Neuron (in vitro differentiated cells): ENCODE results near the gene GDAP2.
"Not testable (repeated sequence)": the region's sequence is repeated elsewhere in the genome, so short reads cannot be mapped to it uniquely, and the experiment has no call there.

Experiments
- H2AFZ ChIP-seq: one replicate; pipeline ENCODE4 v1.6.1; 2013; ENCODE audit warnings: low read depth, mild to moderate bottlenecking, inconsistent platforms, low read length, moderate library complexity
- H3K27me3 ChIP-seq: one replicate; pipeline ENCODE4 v1.6.1; 2013; ENCODE audit warnings: low read length; ENCODE audit not compliant: insufficient read depth
- H3K36me3 ChIP-seq: one replicate; pipeline ENCODE4 v1.6.1; 2013; ENCODE audit warnings: low read length; ENCODE audit not compliant: insufficient read depth
- H3K4me1 ChIP-seq: one replicate; pipeline ENCODE4 v1.6.1; 2013; ENCODE audit warnings: low read length; ENCODE audit not compliant: insufficient read depth
- H3K4me3 ChIP-seq: 2 replicates; pipeline ENCODE4 v1.5.1; 2013; ENCODE audit warnings: mild to moderate bottlenecking, low read length, moderate library complexity
- H3K9me3 ChIP-seq: one replicate; pipeline ENCODE4 v1.6.1; 2013; ENCODE audit warnings: low read length

The GDAP2 gene

DNA sequence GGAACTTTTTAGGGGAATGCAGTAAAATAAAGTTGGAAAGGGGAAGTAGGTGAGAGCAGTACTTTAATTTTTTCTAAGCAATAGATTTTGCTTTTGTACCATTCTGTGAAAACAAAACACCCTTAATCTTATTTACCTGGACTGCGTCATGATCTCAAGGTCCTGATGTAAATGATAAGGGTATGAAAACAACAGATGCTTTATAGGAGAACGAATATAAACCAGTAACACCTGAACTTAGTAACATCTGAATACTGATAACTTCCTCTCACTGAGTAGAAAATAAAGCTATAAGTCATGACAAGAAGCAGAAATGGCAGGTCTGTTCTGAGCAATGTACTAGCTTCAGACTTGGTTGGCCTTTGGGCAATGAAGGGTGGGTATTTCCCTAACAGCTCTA is 77.7 kb downstream of the GDAP2 start:
- Histone ChIP-seq H3K36me3 (no peaks in the 10 kb centered on the region), H3K27me3 (no peaks in the 10 kb centered on the region), H3K4me3 (no peak overlapping the region), H3K4me1 (peaks cover 7% of the 10 kb centered on the region), H2AFZ (no peak overlapping the region), H3K9me3 (no peaks in the 10 kb centered on the region)

DNA sequence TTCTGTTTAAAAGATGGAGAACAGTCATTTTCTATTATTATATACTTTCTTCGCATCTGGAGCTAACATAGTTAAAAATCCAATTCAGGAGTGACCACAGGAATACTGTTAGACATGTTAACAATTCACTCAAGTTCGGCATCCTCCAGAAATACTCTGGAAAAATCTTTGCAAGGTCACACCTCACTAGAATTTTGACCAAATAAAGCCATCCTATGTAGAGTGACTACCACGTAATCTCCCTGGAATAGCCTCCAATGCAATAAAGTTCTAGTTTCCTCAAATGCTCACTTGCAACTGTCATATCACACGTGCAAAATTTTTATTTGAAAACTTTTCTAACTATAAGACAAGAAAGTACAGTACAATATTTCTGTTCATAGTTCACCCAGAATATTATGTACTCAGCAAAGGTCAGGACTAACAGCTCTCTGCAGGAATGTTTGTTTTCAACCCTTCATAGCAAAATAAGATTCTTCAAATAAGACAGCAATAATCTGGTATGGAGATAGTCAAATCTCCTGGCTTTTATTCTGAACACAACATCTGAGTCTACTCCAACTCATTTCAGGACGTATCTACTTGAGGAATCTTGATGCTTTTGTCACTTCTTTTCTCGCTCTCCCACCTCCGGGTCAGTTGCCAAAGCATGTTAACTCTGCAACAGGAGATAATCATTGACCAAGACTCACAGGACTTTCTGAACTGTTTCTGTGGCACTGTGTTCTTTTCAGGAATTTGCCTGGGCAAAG is 82.6 kb downstream of the GDAP2 start:
- Histone ChIP-seq H3K9me3 (no peaks in the 10 kb centered on the region), H2AFZ (no peak overlapping the region), H3K4me3 (no peak overlapping the region), H3K27me3 (no peaks in the 10 kb centered on the region), H3K36me3 (no peaks in the 10 kb centered on the region), H3K4me1 (peaks cover 7% of the 10 kb centered on the region)

DNA sequence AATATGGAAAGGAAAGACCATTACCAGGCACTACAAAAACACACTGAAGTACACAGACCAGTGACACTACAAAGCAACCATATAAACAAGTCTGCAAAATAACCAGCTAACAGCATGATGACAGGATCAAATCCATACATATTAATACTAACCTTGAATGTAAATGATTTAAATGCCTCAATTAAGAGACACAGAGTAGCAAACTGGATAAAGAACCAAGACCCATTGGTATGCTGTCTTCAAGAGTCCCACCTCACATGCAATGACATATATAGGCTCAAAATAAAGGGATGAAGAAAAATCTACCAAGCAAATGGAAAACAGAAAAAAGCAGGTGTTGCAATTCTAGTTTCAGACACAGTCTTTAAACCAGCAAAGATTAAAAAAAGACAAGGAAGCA is 84.9 kb downstream of the GDAP2 start:
- H2AFZ ChIP-seq, H3K4me3 ChIP-seq, H3K4me1 ChIP-seq, H3K9me3 ChIP-seq, H3K36me3 ChIP-seq, H3K27me3 ChIP-seq: not testable (repeated sequence)

DNA sequence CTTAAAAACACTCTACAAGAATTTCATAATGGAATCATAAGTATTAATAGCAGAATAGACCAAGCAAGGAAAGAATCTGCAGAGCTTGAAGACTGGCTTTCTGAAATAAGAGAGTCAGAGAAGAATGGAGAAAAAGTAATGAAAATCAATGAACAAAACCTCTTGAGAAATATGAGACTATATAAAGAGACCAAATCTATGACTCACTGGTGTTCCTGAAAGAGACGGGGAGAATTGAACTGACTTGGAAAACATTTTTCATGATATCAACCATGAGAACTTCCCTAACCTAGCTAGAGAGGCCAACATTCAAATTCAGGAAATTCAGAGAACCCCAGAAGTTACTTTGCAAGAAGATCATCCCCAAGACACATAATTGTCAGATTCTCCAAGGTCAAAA is 85.6 kb downstream of the GDAP2 start:
- H3K4me3 ChIP-seq = no peak overlapping the region
- H3K27me3 ChIP-seq = no peaks in the 10 kb centered on the region
- no peak overlapping the region for H2AFZ ChIP-seq
- H3K36me3 ChIP-seq = no peaks in the 10 kb centered on the region
- peaks cover 7% of the 10 kb centered on the region for H3K4me1 ChIP-seq
- H3K9me3 ChIP-seq = no peaks in the 10 kb centered on the region

DNA sequence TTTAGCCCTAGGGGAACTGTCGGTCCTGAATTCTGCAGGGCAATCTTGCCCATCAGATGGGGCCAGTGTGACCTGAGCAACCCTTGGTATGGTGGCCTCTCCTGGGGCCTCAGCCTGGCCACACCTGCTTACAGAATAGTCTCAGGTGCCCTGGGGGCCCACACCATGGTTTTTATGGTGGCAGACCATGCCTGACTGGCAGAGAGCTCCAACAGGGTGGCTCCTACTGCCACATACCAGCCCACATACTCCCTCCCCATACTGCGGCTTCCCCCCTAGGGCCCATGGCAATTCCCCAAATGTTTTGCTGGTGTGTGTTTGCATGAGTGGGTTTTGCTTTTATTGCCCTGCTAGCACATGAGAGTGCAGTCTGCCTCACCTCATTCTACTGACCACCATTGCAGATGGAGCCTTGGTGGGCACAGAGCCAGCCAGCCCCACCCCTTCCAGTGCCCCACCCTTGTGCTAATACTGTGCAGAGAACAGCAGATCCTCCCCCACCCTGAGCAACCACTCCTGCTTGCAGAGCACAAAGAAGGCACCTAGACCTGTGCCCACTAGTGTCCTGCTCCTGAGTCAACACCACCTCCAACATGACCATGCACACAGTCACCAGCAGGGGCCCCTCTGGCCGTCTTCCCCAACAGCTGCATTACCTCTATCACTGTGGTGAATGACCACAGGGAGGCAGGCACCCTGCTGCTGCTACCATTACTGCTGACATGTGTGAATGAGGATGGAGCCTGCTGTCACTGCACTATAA is 86.8 kb downstream of the GDAP2 start:
- H3K4me1 ChIP-seq = no peaks in the 10 kb centered on the region
- H3K36me3 ChIP-seq = no peaks in the 10 kb centered on the region
- H2AFZ ChIP-seq = no peak overlapping the region

DNA sequence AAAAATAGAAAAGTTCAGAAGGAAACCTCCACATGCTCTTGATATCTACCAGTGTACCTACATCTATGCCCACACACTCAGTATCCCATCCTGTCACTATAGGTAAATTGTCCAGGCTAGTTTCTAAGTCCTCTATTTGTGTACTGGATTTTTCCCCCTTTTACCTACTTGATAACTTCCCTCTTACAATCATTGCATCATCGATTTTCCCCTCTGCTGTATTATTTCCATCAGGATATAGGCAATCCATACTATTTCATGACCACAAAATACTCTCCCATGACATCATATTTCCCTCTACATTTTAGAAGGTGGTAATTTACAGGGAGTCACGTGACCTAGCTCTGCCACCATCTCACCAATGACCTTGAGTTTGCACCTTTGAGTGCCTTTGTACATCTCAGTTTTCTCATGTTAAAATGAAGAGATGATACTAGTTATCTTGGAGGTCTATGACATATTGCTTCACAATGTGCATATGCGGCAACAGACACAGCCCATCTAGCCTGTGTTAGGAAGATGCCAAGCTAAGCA is 88.2 kb downstream of the GDAP2 start:
- no peak overlapping the region for H2AFZ ChIP-seq
- H3K9me3 ChIP-seq = no peaks in the 10 kb centered on the region
- no peaks in the 10 kb centered on the region for H3K27me3 ChIP-seq
- H3K36me3 ChIP-seq = no peaks in the 10 kb centered on the region
- no peak overlapping the region for H3K4me3 ChIP-seq
- no peaks in the 10 kb centered on the region for H3K4me1 ChIP-seq

More for the DNA sequence above, 86.8 kb downstream of the GDAP2 start:
- Histone ChIP-seq H3K27me3 (no peaks in the 10 kb centered on the region), H3K4me3 (no peak overlapping the region), H3K9me3 (no peaks in the 10 kb centered on the region)

DNA sequence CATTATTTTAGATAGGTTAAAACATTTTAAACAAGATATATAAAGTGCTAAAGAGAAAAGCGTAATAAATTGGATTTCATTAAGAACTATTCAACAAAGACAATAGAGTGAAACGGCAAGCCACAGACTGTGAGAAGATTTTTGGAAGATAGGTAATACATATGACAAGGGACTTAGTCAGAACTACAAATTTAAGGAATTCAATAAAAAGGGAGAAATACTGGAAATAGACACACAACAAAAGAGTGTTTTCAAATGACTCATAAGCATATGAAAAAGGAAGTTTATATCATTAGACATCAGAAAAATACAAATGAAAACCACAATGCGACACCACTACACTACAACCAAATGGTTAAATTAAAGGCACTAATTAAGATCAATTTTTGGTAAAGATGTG is 90.5 kb downstream of the GDAP2 start:
- Histone ChIP-seq H2AFZ (no peak overlapping the region), H3K4me3 (no peak overlapping the region), H3K9me3 (no peaks in the 10 kb centered on the region), H3K4me1 (no peaks in the 10 kb centered on the region), H3K36me3 (no peaks in the 10 kb centered on the region), H3K27me3 (no peaks in the 10 kb centered on the region)

DNA sequence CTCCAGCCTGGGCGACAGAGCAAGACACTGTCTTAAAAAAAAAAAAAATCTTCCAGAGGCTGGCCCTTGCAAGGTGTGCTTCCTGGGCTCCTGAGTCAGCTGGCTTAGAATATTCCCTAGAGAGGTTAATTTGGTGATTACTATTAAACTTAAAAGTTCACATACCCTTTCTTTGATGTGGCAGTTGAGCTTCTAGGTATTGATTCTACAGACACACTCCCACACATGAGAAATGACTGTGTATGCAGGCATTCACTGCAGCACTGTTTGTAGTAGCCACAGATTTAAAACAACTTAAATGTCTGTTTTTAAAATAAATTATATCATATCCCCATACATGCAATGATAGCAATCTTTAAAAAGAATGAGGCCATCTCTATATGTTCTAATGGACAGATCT is 93.4 kb downstream of the GDAP2 start:
- H3K4me1 ChIP-seq = no peaks in the 10 kb centered on the region
- H3K36me3 ChIP-seq = no peaks in the 10 kb centered on the region
- no peak overlapping the region for H3K4me3 ChIP-seq
- H3K27me3 ChIP-seq = no peaks in the 10 kb centered on the region
- H2AFZ ChIP-seq = no peak overlapping the region
- H3K9me3 ChIP-seq = no peaks in the 10 kb centered on the region

DNA sequence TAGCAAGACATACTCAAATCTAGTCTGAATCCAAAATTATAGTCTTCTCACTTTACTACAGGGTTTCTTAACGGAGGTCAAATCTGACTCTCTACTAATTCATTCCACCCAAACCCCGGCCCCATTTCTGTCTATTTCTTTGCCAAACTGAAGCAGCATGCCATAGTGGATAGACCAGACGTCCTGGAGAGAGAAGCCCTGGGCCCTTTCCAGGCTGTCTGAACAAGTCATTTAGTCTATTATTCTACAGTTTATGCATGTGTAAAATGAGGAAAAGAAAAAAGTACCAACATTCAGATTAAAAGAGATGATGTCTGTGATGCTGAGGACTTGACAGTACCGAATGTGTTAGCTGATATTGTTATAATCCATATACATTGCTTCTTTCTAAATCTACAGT is 95.0 kb downstream of the GDAP2 start:
- Histone ChIP-seq H3K4me1 (no peaks in the 10 kb centered on the region), H2AFZ (no peak overlapping the region), H3K4me3 (no peak overlapping the region), H3K9me3 (no peaks in the 10 kb centered on the region), H3K27me3 (no peaks in the 10 kb centered on the region), H3K36me3 (no peaks in the 10 kb centered on the region)

DNA sequence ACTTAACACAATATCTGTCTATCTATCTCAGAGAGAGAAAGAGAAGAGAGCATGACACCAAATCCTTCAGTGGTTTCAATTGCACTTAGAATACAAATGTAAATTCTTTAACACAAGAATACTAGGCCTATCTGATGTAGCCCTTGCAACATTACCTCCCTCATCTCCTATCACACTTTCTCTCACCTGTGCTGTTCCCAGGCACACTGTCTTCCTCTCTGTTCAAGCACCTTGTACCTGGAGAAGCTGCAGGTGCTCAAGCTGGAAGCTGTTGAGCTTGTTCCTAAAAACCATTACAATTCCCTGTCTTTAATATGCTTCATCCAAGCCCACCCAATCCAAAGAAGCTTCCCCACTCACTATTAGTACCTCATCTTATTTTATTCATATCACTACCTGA is 97.0 kb downstream of the GDAP2 start:
- H3K4me1 ChIP-seq = no peaks in the 10 kb centered on the region
- H3K4me3 ChIP-seq = no peak overlapping the region
- H3K27me3 ChIP-seq = no peaks in the 10 kb centered on the region
- H2AFZ ChIP-seq = no peak overlapping the region
- no peaks in the 10 kb centered on the region for H3K36me3 ChIP-seq
- H3K9me3 ChIP-seq = no peaks in the 10 kb centered on the region

DNA sequence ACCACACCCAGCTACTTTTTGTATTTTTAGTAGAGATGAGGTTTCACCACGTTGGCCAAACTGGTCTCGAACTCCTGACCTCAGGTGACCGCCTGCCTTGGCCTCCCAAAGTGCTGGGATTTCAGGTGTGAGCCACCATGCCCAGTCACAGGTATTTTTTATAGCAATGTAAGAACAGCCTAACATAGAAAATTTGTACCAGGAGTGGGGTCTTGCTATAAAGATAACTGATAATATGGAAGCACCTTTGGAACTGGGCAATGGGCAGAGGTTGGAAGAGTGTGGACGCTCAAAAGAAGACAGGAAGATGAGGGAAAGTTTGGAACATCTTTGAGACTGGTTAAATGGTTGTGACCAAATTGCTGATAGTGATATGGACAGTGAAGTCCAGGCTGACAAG is 99.2 kb downstream of the GDAP2 start:
- Histone ChIP-seq H2AFZ (no peak overlapping the region), H3K9me3 (no peaks in the 10 kb centered on the region), H3K36me3 (no peaks in the 10 kb centered on the region), H3K27me3 (no peaks in the 10 kb centered on the region), H3K4me3 (no peak overlapping the region), H3K4me1 (no peaks in the 10 kb centered on the region)

DNA sequence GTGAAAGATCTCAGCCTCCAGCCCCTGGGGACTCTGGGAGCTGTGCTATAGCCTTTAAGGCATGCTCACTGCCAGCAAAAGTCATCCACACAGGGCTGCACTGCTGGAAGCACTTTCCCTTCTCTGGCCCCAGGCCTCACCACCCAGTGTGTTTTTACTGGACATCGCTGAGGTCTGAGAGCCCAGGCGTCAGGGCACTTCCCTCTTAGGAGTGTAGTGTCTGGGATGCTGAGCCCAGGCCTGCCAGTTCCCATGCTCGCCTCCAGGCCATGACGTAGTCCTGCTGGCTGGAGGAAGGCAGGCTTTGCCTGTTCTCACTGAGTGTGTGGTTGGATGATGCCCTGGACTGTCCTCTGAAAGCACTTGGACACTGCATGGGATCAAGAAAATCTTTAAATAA is 101.2 kb downstream of the GDAP2 start:
- no peak overlapping the region for H2AFZ ChIP-seq
- no peak overlapping the region for H3K4me3 ChIP-seq
- H3K36me3 ChIP-seq = no peaks in the 10 kb centered on the region
- no peaks in the 10 kb centered on the region for H3K4me1 ChIP-seq
- no peaks in the 10 kb centered on the region for H3K9me3 ChIP-seq
- H3K27me3 ChIP-seq = no peaks in the 10 kb centered on the region

DNA sequence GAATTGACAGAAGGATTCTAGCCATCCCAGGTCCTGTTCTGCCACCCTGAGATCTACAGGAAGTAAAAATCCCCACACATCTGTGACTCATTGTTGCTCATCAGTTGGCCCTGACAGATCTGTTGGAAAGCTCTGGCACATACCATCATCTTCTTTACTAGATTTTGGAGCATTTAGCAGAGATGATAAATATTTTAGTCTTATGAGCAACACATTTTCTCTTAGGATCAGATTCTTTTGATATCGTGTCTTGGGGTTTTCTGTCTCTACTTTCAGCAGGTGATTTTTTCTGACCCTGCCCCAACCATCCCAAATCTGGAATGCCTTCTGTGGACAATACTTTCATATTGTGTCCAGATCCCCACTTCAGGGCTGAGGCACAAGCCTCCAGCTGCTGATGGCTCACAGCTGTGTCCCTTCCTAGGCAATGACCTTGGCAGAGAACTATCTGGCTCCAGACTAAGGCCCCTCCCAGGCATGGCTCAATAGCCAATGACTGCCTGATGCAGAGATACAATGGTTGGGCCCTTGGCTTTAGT is 102.8 kb downstream of the GDAP2 start:
- H3K4me3 ChIP-seq = no peak overlapping the region
- H3K4me1 ChIP-seq = no peaks in the 10 kb centered on the region
- no peaks in the 10 kb centered on the region for H3K27me3 ChIP-seq
- H3K9me3 ChIP-seq = peaks cover 2% of the 10 kb centered on the region
- H3K36me3 ChIP-seq = no peaks in the 10 kb centered on the region
- H2AFZ ChIP-seq = no peak overlapping the region
